HG02938 (cell line): ENCODE results near the gene FOXP1.
"Not testable (repeated sequence)": the region's sequence is repeated elsewhere in the genome, so short reads cannot be mapped to it uniquely, and the experiment has no call there.

Experiments used
- ATAC-seq: cut with Tn5 transposase; IDR thresholded peaks from one replicate; pipeline ENCODE4 v1.9.1; 2021; ENCODE audit warnings: mild to moderate bottlenecking, moderate library complexity; ENCODE audit not compliant: unreplicated experiment

The FOXP1 gene

DNA sequence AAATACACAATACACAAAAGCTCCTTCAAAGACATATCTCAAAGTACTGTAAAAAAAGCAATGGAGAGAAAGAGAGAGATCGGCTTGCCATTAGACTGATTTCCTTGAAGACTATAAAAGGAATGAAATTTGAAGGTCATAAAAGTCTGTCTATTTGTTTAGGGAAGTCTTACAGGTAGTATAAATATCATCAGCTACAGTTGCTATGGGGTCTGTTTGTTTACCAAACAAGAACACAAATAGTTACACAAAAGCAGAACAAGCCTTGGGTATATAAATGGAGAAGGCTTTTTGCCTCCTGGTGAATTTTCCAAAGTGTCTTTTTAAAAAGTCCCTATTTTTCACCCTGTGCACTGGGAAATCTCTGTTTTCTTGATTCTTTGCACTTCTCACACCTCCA lies 552.3 kb downstream of the FOXP1 start:
- no peak for ATAC-seq

- ATAC-seq = no peak
Measured at GRCh38 chr3:71030748-71031147, 552.8 kb downstream of the FOXP1 start.

DNA sequence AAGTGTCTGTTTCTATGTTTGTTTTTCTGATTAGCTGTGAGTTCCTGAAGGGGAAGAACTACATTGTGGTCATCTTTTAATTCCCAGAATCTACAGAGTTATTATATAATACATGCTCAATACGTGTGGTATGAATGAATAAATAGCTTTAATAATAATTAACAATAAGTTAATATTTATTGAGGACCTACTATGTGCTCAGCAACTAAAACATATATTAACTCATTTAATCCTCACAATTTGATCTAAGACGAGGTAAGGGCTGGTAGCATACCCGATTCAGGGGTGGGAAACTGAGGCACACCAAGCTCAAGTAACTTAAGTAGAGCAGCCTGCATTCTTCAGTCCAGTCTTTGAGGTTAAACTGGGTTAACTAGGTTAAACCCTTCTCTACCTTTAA lies 553.8 kb downstream of the FOXP1 start:
- no peak for ATAC-seq

DNA sequence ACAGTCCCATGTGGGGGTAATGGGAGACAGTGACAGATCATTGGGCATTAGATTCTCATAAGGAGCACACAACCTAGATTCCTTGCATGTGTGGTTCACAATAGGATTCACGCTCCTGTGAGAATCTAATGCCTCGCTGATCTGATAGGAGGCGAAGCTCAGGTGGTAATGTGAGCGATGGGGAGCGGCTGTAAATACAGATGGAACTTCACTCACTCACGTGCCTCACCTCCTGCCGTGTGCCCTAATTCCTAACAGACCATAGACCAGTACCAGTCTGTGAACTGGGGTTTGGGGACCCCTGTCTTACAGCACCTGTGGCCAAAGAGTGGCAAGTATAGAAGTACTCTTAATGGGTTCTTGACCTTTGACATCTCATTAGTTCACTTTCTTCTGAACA lies 554.7 kb downstream of the FOXP1 start:
- no peak for ATAC-seq

DNA sequence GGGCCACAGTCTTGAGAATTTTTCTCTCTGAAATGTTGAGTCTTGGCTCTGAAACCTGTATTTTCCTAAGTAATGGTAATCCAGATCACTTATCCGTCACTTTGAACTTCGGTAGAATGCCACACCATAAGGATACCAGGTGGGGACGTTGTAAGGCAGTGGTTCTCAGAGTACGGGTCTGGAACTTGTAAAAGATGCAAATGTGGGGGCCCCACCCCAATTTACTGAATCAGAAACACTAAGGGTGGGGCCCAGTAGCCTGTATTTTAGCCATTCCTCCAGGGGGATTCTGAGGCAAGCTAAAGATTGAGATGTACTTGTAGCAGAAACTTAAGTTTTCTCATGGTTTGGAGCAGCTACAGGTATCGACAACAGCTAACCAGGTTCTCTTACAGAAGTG lies 555.3 kb downstream of the FOXP1 start:
- no peak for ATAC-seq

DNA sequence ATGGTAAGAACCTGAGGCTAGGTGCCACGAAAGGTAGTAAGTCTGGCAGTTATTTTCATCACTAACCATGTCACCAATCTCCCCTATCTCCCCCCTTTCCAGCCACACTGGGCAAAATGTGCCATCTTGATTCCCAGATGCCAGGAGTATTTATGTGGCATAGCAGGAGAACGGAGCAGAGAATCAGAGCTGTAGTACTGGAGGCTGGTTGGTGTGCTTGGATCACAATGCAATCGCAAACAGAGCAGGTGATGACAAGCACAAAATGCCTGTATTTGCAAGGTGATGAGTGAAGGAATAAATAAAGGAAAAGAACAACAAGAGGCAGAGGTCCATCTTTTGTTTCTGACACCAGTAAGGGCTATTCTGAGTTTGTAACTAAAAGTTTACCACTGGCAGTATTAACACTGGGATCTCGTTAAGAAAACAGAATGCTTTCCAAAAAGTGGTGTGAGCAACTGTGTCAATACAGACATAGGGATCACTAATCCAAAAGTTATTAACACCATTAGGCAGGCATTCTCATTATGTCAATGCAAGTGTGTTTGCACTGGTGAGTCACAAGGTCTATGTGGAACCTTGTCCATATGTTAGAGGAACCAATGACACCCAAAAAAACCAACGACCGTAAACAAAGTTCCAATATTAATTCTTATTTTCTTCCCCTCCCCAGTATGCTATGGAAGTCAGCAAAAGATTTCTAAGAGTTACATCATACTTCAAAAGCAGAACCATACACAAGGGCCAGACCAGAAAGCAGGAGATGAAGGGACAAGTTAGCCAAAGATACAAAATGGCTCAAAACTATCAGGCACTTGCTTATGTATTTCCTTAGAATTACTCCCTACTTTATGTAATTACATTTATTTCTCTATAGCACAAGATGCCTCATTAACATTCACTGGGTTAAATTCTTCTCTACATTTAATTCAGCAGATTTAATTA lies 556.6 kb downstream of the FOXP1 start:
- ATAC-seq = no peak

DNA sequence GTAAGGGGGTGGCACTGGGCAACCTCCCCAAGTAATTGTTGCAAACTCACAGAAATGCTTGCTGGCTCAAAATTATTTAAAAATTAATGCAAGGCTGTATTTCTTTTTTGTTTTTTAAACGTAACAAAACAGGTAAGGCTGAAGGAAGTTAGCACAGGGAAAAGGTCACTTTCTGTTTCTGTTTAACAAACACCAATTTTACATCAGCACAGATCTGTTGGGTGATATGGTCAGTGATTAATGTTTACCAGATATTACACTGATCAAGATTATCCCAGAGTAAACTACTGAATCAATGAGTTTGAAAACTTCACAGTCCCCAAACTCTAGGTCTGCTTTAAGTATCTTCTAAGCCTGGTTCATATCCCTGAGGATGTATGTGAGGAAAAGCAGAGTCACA lies 558.0 kb downstream of the FOXP1 start:
- ATAC-seq = no peak

DNA sequence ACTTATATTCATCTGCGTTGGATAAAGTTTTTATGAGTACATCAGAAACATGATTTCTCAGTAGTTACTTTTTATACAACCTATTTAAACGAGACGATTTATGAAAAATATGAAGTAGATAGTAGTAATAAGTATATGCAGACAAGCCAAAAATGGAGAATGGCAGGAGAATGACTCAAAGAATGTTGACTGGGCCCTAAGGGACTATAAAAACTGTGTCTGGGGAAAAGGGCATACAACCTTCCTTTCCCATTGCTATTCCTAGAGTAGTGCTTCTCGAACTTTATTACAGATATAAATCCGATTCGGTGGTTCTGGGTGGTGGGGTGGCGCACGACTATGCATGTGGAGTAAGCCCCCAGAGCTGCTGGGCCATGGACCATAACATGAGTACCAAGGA lies 558.5 kb downstream of the FOXP1 start:
- ATAC-seq = no peak

DNA sequence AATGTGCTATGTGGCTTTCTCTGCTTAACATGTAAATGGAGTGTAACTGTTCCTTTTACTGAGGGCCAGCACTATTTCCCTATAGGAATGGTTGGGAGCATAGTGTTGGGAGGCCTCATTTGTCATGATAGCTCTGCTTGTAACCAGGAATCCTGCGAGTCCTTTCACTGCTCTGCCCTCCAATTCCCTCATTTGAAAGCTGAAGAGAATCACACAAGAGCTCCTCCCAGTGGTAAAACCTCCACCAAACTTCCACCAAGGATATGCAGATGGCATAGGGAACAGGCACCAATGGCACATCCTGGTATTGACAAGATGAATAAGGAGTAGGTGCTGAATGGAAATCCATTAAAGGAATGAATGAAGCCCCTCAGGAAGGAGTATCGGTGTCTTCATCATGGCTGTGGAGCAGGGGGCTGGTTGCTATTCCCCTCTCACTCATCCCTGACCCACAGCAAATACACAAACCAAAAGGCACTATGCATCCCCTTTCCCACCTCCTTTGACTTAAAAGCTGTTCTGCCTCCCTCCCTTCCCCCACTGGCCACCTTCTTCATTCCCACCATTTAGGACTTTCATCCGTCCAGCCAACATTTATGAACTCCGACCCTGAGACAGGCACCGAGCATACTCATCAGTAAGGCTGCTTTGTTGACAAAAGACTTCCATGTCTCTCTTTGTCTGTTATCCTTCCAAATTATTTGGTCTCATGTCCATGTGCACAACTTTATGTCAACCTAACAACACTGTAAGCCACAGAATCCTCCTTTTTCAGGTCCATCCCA lies 560.8 kb downstream of the FOXP1 start:
- no peak for ATAC-seq

- no peak for ATAC-seq
Measured at GRCh38 chr3:71018799-71019198, 564.7 kb downstream of the FOXP1 start.

- ATAC-seq = no peak
Measured at GRCh38 chr3:71016178-71016845, 567.2 kb downstream of the FOXP1 start.

GRCh38 chr3:71014616-71015015 lies 568.9 kb downstream of the FOXP1 start:
- not testable (repeated sequence) for ATAC-seq

DNA sequence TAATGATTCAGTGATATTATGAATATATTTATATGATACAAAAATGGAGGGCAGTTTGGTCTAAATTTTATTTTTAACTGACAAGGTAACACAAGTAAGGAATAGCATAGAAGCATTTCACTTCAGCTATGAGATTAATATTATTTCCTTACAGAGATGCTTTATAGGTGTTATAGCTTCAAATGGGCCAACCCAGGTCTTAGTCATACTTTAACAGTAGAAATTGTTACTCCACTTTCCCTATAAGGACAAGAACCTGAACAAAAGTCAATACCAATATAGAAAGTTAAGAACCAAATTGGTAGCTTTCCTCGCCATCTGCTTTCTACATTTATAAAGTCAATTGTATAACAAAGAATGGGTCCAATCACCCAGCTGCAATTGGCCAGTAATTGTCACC lies 570.6 kb downstream of the FOXP1 start:
- no peak for ATAC-seq

GRCh38 chr3:71011565-71012287 lies 571.8 kb downstream of the FOXP1 start:
- peak; percentile 81 for ATAC-seq

- ATAC-seq = peak; percentile 68
Measured at GRCh38 chr3:71010726-71011455, 572.6 kb downstream of the FOXP1 start.

- no peak for ATAC-seq
Measured at GRCh38 chr3:71008350-71008935, 575.1 kb downstream of the FOXP1 start.

DNA sequence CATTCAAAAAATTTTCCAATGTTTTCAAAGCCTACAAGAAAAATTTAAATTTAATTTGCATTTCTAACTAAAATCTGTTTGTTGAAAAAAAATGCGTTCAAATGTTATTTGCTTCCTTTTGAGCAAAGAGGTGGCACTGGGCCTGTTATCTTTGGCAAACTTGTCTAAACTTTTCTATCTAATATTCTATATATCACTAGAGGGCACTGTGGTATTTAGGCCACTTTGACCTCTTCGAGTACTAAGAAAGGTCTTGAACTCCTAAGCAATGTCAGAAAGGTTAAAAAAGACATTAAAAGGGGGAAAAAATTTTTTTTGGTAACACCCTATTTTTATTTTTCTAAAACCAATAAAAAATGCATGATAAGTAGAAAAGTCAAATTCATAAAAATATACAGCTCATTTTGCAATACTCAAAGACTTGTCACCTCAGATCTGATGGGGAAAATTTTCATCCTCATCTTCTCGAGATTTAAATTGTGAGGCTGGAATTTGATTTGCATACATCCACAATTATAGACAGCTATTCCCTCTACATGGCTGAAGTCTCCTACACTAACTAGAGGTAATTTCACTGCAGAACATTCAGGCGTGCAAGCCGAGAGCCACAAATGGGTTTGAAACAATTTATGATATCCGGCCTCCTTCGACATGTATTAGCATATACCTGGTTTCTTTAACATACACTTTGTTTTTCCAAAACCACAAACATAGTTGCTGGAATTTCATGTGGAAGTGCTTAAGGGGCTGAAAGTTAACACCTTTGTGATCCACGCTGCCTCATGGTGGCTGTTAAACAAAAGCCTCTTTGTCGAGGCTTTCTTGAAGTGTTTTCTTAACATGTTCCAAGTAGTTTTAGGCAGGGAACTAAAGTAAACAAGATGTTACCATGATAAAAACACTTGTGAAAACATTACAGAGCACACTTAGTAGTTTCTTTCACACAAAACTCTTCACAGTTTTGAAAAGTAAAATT lies 576.4 kb downstream of the FOXP1 start:
- no peak for ATAC-seq

DNA sequence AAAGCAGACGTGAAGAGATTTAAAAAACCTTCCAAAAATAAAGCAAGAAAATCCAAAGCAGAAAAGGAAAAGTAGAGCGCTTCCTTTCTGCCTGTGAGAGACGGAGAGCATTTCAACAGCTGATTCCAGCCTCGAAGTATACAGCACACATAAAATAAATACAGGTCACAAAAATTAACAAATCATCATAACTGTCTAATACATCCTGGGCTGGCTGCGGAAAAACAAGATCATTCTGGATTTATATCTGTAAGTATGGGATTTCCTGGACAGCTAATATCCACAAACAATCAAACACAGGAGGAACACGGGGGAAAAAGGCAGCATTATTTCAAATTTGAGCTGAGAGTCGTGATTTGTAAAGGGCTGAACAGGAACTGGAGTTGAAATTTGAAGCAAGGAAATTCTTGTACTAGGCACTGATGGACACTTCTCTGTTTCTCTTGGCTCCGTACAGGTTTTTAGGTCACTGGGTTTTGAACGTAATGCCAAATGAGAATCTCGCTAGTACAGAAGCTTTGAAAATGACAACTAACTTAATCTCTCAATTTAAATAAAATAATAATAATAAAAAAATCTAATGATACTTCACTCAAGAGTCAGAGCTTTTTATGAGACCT lies 577.7 kb downstream of the FOXP1 start:
- no peak for ATAC-seq
